DMS 273 treated with DMSO at 0.1 percent for 48 hours (cell line): Measurements from ENCODE around the gene TAF1.
"Not testable (repeated sequence)": the region's sequence is repeated elsewhere in the genome, so short reads cannot be mapped to it uniquely, and the experiment has no call there.

Experiments
- DNase-seq: peaks from one replicate; lab custom pipeline; 2025; lab: John Stamatoyannopoulos, UW

The TAF1 gene

DNA sequence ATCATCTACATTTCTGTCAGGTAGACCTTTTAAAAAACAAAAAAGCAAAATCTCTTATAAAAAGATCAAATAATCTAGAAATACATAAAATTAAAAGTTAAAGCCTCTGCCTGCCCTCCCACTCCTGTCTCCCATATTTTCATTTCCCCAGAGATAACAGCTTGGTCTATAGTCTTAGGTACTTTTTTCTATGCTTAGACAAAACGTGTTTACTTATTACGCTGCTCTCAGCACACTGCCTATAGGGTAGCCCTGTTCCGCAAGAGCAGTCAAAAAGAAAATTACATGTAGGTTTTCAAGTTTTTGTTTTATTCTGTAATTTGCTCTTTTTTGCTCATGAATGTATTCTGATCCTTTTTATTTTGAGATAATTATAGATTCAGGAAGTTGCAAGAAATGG is 73.3 kb downstream of the TAF1 start:
- DNase-seq, result no peak

GRCh38 chrX:71439896-71440295 is 73.7 kb downstream of the TAF1 start:
- DNase-seq, result no peak

- no peak for DNase-seq
Measured at GRCh38 chrX:71440401-71440800, 74.2 kb downstream of the TAF1 start.

- not testable (repeated sequence) for DNase-seq
Measured at GRCh38 chrX:71441809-71442208, 75.7 kb downstream of the TAF1 start.

GRCh38 chrX:71450433-71451106 is 84.4 kb downstream of the TAF1 start:
- DNase-seq, result no peak

- DNase-seq, result not testable (repeated sequence)
Measured at GRCh38 chrX:71451518-71451917, 85.4 kb downstream of the TAF1 start.

GRCh38 chrX:71453056-71453455 is 86.9 kb downstream of the TAF1 start:
- no peak for DNase-seq

- no peak for DNase-seq
Measured at GRCh38 chrX:71454222-71454621, 88.1 kb downstream of the TAF1 start.

DNA sequence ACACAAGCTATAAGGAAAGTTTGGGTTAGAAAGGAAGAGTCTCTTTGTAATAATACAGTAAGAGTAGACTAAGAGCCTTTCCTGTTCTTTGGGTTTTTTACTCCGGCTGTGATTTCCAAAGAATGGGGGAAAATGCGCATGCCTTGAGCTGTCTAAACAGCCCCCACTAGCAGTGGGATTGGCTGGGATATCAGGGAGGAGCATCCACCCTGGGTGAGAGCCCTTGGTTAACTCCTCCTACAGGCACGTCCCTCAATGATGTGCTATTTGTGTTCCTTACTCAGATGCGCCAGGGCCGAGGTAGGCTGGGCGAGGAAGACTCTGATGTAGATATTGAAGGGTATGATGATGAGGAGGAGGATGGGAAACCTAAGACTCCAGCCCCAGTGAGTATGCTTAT is 92.7 kb downstream of the TAF1 start:
- no peak for DNase-seq

- no peak for DNase-seq
Measured at GRCh38 chrX:71464968-71465367, 98.8 kb downstream of the TAF1 start.

DNA sequence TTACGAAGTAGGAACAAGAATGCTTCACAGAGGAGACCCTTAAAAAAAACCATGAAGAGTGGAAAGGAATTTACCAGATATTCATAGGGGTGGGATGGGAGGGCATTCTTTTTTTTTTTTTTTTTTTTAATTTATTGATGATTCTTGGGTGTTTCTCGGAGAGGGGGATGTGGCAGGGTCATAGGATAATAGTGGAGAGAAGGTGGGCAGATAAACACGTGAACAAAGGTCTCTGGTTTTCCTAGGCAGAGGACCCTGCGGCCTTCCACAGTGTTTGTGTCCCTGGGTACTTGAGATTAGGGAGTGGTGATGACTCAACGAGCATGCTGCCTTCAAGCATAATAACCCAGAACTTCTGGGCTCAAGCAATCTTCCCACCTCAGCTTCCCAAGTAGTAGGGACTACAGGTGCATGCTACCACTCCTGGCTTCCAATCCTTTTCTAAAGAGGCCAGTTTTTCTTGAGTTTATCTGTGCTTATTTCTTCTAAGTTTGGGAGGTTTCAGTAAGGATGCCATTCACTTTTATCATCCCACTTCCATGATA is 100.9 kb downstream of the TAF1 start:
- DNase-seq, result no peak

DNA sequence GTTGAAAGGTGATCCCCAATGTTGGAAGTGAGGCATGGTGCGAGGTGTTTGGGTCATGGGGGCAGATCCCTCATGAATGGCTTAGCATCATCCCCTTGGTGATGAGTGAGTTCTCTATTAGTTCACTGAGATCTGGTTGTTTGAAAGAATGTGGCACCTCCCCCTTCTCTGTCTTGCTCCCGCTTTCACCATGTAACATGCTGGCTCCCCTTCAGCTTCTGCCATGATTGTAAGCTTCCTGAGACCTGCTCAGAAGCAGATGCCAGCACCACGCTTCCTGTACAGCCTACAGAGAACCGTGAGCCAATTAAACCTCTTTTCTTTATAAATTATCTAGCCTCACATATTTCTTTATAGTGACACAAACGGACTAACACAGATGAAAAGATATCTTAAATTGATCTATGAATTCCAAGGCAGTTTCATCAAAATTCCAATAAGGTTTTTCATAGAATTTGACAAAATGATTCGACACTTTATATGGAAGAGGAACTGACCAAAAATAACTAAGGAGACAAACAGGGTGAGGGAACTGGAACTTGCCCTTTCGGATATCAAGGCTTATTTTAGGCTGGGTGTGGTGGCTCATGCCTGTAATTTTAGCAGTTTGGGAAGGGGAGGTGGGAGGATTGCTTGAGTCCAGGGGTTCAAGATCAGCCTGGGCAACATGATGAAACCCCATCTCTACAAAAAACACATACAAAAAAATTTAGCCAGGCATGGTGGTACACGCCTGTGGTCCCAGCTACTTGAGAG is 109.8 kb downstream of the TAF1 start:
- no peak for DNase-seq

- no peak for DNase-seq
Measured at GRCh38 chrX:71482228-71482958, 116.2 kb downstream of the TAF1 start.

DNA sequence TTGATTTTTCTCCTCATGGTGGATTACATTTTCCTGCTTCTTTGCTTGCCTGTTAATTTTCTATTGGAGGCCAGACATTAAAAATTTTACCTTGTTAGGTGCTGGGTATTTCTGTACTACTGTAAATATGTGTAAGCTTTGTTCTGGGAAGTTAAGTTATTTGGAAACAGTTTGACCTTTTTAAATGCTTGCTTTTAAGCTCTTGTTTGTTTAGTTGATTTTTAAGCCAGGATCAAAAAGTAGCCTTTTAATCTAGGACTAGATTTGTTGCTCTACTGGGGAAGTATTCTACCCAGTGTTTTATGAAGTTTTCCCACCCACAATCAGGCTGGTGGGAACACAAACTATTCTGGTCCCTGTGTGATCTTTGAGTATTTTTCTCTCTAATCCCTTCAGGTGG is 121.7 kb downstream of the TAF1 start:
- no peak for DNase-seq

- DNase-seq, result no peak
Measured at GRCh38 chrX:71489540-71489939, 123.4 kb downstream of the TAF1 start.

- DNase-seq, result no peak
Measured at GRCh38 chrX:71492231-71493065, 126.3 kb downstream of the TAF1 start.

DNA sequence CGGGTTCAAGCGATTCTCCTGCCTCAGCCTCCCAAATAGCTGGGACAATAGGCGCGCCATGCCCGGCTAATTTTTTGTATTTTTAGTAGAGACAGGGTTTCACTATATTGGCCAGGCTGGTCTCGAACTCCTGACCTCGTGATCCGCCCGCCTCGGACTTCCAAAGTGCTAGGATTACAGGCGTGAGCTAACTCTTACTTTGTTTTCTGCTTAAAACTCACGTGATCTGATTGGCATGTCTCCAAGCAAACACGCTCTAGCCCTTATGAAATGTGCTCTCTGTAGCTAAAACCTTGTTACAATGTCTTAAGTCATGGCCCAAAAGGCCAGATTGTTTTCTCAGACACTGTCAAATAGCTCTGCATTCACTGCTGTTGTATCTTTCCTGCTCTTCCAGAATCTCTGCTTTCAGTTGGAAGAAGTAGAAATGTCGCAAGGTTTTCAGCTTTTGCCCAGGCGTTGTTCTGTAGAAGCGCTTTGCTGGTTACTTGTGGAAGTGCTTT is 127.0 kb downstream of the TAF1 start:
- no peak for DNase-seq

DNA sequence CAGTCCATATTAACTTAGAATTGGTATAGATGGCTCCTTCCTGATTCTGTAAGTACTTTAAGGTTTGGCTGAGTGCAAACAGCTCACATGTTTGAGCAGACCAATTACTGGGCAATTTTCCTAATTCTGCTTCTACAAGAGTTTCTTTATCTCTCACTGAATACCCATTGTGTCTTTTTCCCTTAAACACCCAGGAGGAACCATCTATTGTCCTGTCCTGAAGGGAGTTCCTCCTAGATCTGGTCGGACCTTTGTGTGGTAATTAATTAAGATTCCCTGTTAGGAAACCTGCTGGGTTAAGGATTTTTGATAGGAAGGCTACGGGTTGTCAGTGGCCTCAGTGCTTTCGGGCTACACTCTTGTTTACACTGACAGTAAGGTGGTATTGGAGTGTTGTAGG is 129.8 kb downstream of the TAF1 start:
- DNase-seq, result not testable (repeated sequence)

DNA sequence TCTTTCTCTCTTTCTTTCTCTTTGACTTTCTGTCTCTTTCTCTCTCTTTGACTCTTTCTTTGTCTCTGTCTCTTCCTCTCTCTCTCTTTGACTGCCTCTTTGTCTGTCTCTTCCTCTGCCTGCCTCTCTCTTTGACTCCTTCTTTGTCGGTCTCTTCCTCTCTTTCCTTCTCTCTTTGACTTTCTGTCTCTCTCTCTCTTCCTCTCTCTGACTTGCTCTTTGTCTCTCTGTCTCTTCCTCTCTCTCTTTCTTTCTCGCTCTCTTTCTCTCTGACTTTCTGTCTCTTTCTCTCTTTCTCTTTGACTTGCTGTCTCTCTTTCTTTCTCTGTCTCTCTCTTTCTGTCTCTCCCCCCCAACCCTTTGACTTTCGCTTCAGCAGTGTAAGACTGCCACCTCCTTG is 130.3 kb downstream of the TAF1 start:
- DNase-seq, result no peak

- not testable (repeated sequence) for DNase-seq
Measured at GRCh38 chrX:71502080-71502479, 135.9 kb downstream of the TAF1 start.

GRCh38 chrX:71504346-71504745 is 138.2 kb downstream of the TAF1 start:
- no peak for DNase-seq

DNA sequence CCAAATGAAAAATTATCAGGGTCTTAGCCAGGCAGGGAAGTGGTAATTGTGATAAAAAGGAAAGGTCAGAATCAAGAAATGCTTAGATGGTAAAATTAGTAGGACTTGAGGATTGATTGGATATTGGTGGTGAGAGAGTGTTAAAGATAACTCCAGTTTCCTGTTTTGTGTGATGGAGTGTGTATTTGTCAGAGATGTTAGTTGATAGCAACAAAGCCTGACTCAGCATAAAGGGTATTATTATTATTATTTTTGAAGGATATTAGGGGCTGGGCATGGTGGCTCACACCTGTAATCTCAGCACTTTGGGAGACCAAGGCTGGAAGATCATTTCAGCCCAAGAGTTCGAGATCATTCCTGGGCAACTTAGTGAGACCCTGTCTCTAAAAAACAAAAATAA is 143.1 kb downstream of the TAF1 start:
- no peak for DNase-seq
